ENCODE results near the gene CCDC141.

CCDC141 gene

DNA sequence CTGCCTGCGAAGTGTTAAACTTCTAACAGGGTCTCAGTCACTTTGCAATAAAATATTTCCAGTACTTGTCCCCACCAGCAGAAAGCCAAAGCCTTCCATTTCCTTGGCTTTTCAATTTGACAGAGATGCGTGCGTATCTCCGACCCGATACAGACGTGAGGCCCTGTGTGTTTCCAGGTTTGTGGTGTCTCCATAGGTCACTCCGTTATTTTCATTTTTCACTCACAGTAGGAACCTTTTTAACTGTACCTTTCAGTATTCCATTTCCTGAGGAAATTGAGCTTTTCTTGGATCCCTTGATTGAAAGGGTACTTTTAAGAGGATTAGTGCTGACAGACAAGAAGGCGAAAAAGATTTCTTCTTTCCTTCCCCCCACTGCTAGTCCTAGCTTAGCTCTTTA is 126.4 kb downstream of the CCDC141 start:
- TF ChIP-seq ZFX (IDR thresholded peaks at IDR 0.05; ENCODE audit: borderline replicate concordance), result no peak
- TF ChIP-seq, protein P1, sequence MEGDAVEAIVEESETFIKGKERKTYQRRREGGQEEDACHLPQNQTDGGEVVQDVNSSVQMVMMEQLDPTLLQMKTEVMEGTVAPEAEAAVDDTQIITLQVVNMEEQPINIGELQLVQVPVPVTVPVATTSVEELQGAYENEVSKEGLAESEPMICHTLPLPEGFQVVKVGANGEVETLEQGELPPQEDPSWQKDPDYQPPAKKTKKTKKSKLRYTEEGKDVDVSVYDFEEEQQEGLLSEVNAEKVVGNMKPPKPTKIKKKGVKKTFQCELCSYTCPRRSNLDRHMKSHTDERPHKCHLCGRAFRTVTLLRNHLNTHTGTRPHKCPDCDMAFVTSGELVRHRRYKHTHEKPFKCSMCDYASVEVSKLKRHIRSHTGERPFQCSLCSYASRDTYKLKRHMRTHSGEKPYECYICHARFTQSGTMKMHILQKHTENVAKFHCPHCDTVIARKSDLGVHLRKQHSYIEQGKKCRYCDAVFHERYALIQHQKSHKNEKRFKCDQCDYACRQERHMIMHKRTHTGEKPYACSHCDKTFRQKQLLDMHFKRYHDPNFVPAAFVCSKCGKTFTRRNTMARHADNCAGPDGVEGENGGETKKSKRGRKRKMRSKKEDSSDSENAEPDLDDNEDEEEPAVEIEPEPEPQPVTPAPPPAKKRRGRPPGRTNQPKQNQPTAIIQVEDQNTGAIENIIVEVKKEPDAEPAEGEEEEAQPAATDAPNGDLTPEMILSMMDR (IDR thresholded peaks at IDR 0.05), result no peak
- no peak overlapping the region for H3K27ac ChIP-seq

DNA sequence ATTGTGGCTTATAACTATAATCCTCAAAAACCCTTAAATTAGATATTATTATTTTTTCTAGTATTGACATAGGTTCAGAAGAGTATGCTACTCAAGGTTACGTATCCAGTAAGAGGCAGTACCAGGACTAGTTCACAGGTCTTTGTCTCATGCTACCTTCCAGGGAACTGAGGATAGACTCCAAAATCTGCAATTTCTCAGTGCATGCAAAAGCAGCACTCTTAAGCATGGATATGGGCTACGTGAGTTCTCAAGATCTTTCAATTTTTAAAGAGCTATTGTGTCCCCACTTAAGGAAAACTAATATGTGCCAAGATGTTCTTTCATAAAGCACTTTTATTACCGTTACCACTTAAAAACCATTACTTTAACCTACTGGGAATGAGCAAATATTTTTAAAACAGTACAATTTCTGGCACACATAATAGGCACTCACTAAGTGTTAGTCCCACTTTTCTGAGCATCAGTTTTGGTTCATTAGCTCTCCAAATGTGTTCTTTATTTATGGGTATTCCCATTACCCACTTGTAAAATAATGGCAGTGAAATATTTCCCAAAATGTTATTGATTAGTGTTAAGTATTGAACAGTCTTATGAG is 128.9 kb downstream of the CCDC141 start:
- no peak for TF ChIP-seq ZFX (IDR thresholded peaks at IDR 0.05; ENCODE audit: borderline replicate concordance)
- TF ChIP-seq, protein P1 (IDR thresholded peaks at IDR 0.05), result no peak
- H3K27ac ChIP-seq, result no peak overlapping the region

DNA sequence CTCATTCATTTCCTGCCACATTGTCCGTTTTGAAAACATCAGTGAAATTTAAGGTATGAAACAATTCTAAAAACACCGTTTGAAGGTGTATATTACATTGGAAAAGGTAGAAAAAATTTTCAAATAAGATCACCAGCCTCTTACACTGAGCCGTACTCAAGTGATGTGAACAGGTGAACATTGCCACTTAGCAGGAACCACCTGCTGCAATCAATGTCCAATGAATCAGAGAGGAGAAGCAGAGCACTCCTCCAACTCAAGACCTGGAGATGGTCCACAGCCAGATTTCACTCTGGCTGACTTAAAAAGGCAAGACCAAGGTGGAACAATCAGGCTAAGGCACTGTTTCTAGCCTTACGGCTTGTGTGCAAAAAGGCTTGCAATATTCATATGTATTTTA is 132.4 kb downstream of the CCDC141 start:
- TF ChIP-seq, protein P1 (IDR thresholded peaks at IDR 0.05), result no peak
- no peak for TF ChIP-seq ZFX (IDR thresholded peaks at IDR 0.05; ENCODE audit: borderline replicate concordance)
- no peak overlapping the region for H3K27ac ChIP-seq

DNA sequence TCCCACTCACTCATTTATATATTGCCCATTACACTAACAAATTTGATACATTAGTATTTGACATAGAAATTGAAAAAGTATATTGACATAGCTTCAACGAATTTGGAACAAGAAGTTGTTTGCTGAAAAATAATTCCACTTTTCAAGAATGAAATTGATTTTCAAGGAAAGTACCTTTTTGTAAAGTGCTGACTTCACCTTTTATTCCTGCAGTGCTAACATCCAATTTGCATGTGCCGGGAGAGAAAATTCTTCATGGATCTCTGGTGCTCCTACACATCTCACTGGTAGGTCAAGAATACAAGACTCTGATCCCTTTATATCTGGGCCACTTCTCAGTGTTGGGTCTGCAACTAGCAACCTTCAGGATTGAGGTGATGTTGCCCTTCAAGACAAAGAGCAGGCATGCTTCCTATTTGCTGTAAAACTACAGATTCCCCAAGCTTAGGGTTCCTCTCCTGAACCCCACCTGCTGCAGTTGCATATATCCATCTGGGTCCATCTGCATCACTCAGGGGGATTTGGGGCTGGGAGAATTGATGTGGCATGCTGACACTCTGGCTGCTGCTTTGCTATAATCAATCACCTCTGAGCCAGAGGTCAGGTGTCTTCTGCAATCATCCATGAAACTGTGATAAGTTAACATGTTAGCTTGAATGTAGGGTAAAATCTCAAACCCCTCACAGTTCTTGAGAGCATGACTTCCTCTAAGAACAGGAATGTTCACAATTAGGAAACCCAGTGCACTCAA is 134.3 kb downstream of the CCDC141 start:
- TF ChIP-seq, protein P1 (IDR thresholded peaks at IDR 0.05), result no peak
- no peak for TF ChIP-seq ZFX (IDR thresholded peaks at IDR 0.05; ENCODE audit: borderline replicate concordance)
- H3K27ac ChIP-seq, result no peak overlapping the region

DNA sequence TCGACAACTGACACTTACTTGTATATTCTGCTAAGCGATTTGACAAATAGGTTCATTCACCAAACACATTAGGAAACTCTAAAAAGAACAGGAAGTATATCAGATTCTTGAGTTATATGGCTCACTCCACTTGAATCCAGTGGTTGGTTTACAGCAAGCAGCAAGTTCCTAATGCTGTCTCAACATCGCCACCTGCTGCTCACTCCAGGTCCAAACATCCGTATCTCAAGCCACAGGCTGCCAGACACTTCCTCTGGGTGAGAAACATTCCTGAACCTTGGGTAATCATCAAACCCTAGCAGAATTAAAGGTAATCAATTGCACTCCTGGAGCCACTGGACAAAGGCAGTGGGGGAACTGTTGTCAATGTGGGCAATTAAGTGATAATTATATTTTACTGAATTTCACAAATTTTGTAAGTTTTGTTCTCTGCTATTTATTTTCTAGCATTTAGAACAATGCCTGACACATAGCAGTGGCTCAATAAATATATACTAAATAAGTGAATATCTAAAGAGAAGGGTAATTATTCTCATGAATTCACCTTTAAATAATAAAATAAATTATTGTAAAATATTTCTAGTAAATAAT is 135.6 kb downstream of the CCDC141 start:
- H3K27ac ChIP-seq, result no peak overlapping the region
- TF ChIP-seq, protein P1 (IDR thresholded peaks at IDR 0.05), result peak; percentile 77
- no peak for TF ChIP-seq ZFX (IDR thresholded peaks at IDR 0.05; ENCODE audit: borderline replicate concordance)

DNA sequence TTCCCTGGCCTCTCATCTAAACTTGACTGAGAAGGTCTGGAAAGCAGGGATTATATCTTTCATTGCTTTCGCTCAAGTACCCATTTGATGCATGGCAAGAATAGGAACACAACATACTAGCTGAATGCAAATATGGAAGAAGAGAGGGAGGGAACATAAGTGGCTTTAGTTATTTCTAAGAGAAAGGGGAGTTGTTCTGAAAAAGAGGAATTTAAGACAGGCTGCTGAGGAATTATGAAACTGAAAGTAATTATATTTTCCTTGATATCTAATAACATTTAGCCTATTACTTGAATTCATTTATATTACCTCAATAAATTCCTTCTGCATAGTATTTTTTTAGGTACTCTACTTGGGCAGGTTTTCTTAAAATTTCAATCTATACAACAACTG is 136.9 kb downstream of the CCDC141 start:
- no peak overlapping the region for H3K27ac ChIP-seq
- TF ChIP-seq, protein P1 (IDR thresholded peaks at IDR 0.05), result no peak
- TF ChIP-seq ZFX (IDR thresholded peaks at IDR 0.05; ENCODE audit: borderline replicate concordance), result no peak
